Neural cell (in vitro differentiated cells): ENCODE measurements around the gene IFT22. TPM values are rescaled to one million over a fixed set of nuclear protein-coding genes. Genes with fewer than 3 reads are reported as not detected.
"Not testable (repeated sequence)": the region's sequence is repeated elsewhere in the genome, so short reads cannot be mapped to it uniquely, and the experiment has no call there.

Source experiments
- H2AFZ ChIP-seq: fragments of 200-600, 300-800 bp; sonication (generic), shearing (Covaris generic); 2 replicates; pipeline ENCODE4 v1.6.0; 2014; ENCODE audit warnings: low read depth, mild to moderate bottlenecking, antibody characterized with exemption, low read length, moderate library complexity
- H3F3A ChIP-seq: fragments of 200-600 bp; shearing (Covaris generic); 2 replicates; pipeline ENCODE4 v1.6.1; 2016; ENCODE audit warnings: mild to moderate bottlenecking, moderate library complexity, mixed read lengths, antibody characterized with exemption, low read length; ENCODE audit not compliant: insufficient read depth, poor library complexity, severe bottlenecking
- H3K27ac ChIP-seq: fragments of 200-600, 300-800 bp; sonication (generic), shearing (Covaris generic); 2 replicates; pipeline ENCODE4 v1.5.1; 2014; ENCODE audit warnings: mild to moderate bottlenecking, low read length, moderate library complexity
- H3K27me3 ChIP-seq: fragments of 300-800, 200-600 bp; sonication (generic), shearing (Covaris generic); 2 replicates; pipeline ENCODE4 v1.6.0; 2014; ENCODE audit warnings: mild to moderate bottlenecking, low read depth, low read length, moderate library complexity; ENCODE audit not compliant: insufficient read depth
- H3K36me3 ChIP-seq: fragments of 300-800, 200-600 bp; sonication (generic), shearing (Covaris generic); 2 replicates; pipeline ENCODE4 v1.5.1; 2014; ENCODE audit warnings: mild to moderate bottlenecking, antibody characterized with exemption, low read length, moderate library complexity; ENCODE audit not compliant: insufficient read depth
- H3K4me2 ChIP-seq: fragments of 300-800, 200-600 bp; sonication (generic), shearing (Covaris generic); 2 replicates; pipeline ENCODE4 v1.6.0; 2014; ENCODE audit warnings: mild to moderate bottlenecking, low read length
- H3K4me3 ChIP-seq: fragments of 300-800, 200-600 bp; sonication (generic), shearing (Covaris generic); 2 replicates; pipeline ENCODE4 v1.5.1; 2014; ENCODE audit warnings: mild to moderate bottlenecking, low read length, moderate library complexity
- H3K79me2 ChIP-seq: fragments of 200-600 bp; shearing (Covaris generic); replicated peaks from 2 replicates; pipeline ENCODE4 v1.6.0; 2014; ENCODE audit warnings: mild to moderate bottlenecking, low read length, moderate library complexity; ENCODE audit not compliant: insufficient read depth
- H3K9ac ChIP-seq: fragments of 300-800, 200-600 bp; sonication (generic), shearing (Covaris generic); 2 replicates; pipeline ENCODE4 v1.6.1; 2016; ENCODE audit warnings: mild to moderate bottlenecking, low read length, mixed read lengths
- H3K9me2 ChIP-seq: fragments of 200-600 bp; shearing (Covaris generic); 2 replicates; pipeline ENCODE4 v1.6.1; 2016; ENCODE audit warnings: mild to moderate bottlenecking, low read length, mixed read lengths; ENCODE audit not compliant: insufficient read depth
- H3K9me3 ChIP-seq: fragments of 200-600, 300-800 bp; sonication (generic), shearing (Covaris generic); 2 replicates; pipeline ENCODE4 v1.6.1; 2016; ENCODE audit warnings: mild to moderate bottlenecking, mixed run types, low read length, moderate library complexity, mixed read lengths
- H4K20me1 ChIP-seq: fragments of 200-600 bp; shearing (Covaris generic); 2 replicates; pipeline ENCODE4 v1.6.1; 2016; ENCODE audit warnings: mild to moderate bottlenecking, mixed run types; ENCODE audit not compliant: insufficient read depth
- EP300 ChIP-seq: fragments of 450-650 bp; conservative IDR thresholded peaks from 2 replicates; pipeline ENCODE4 v1.6.1; 2014; ENCODE audit warnings: antibody characterized with exemption, mild to moderate bottlenecking, moderate library complexity; ENCODE audit not compliant: poor library complexity, severe bottlenecking
- EZH2 ChIP-seq: fragments of 200-600, 300-800 bp; shearing (Covaris generic), sonication (generic); IDR thresholded peaks from 2 replicates; pipeline ENCODE4 v1.6.1; 2014; ENCODE audit warnings: antibody characterized with exemption, low read length, borderline replicate concordance, mild to moderate bottlenecking; ENCODE audit not compliant: insufficient read depth, poor library complexity, severe bottlenecking
- MXI1 ChIP-seq: fragments of 450-650 bp; conservative IDR thresholded peaks from 2 replicates; pipeline ENCODE4 v1.6.1; 2014; ENCODE audit warnings: antibody characterized with exemption, mild to moderate bottlenecking; ENCODE audit not compliant: poor library complexity, severe bottlenecking
- POLR2AphosphoS5 ChIP-seq: IDR thresholded peaks from 2 replicates; pipeline ENCODE4 v1.6.1; 2012
- RAD21 ChIP-seq: fragments of 450-650 bp; conservative IDR thresholded peaks from 2 replicates; pipeline ENCODE4 v1.6.1; 2014; ENCODE audit warnings: antibody characterized with exemption, mild to moderate bottlenecking, moderate library complexity
- SMC3 ChIP-seq: fragments of 450-650 bp; conservative IDR thresholded peaks from 2 replicates; pipeline ENCODE4 v1.6.1; 2014; ENCODE audit warnings: antibody characterized with exemption, mild to moderate bottlenecking, moderate library complexity; ENCODE audit not compliant: poor library complexity
- TAF1 ChIP-seq: IDR thresholded peaks from 2 replicates; pipeline ENCODE4 v1.6.1; 2012; ENCODE audit warnings: low read depth
- polyA plus RNA-seq: library from polyadenylated mRNA; depleted of rRNA; stranded (reverse); fragments of >200 nt; gene quantifications from 2 replicates; pipeline ENCODE4 v1.2.3, GENCODE V29; 2014
- TF ChIP-seq, protein P1 (sequence below): IDR thresholded peaks from 2 replicates; pipeline ENCODE4 v1.6.1; 2012; ENCODE audit warnings: borderline replicate concordance
- TF ChIP-seq, protein P2 (sequence below): fragments of 450-650 bp; IDR thresholded peaks from 2 replicates; pipeline ENCODE4 v1.5.1; 2014; ENCODE audit warnings: antibody characterized with exemption, mild to moderate bottlenecking, moderate library complexity; ENCODE audit not compliant: poor library complexity, severe bottlenecking

Gene IFT22
- polyA plus RNA-seq, 1 donor from 2014 or later = 50.9 TPM

DNA sequence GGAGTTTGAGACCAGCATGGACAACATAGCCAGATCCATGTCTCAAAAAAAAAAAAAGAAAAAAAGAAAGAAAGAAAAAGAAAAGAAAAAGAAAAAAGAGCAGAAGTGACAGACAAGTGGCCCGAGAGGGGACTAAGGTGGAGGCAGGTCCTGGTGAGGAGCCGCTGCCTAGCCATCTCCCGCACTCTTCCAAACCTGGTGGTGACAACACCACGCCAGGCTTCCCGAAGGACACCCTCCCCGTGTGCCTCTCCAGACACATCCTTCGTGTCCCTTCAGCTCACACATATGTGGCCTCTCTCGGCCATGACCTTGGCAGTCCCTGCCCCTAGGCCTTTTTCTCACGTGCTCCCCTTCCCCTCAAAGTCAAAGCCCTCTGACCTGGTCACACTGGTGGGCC is 36.4 kb downstream of the IFT22 start:
- no peaks in the 10 kb centered on the region for H3K79me2 ChIP-seq
- H4K20me1 ChIP-seq = no peaks in the 10 kb centered on the region
- H3K36me3 ChIP-seq = no peaks in the 10 kb centered on the region
- no peaks in the 10 kb centered on the region for H3K9me2 ChIP-seq
- H3K27me3 ChIP-seq = no peaks in the 10 kb centered on the region
- no peaks in the 10 kb centered on the region for H3K9me3 ChIP-seq
- no peaks in the 10 kb centered on the region for H3F3A ChIP-seq
- no peak overlapping the region for H3K4me3 ChIP-seq
- no peak overlapping the region for H3K9ac ChIP-seq
- no peak overlapping the region for H3K4me2 ChIP-seq
- H2AFZ ChIP-seq = no peak overlapping the region
- no peak overlapping the region for H3K27ac ChIP-seq
- no peak for TF ChIP-seq TAF1
- no peak for TF ChIP-seq MXI1
- TF ChIP-seq RAD21 = no peak
- no peak for TF ChIP-seq SMC3
- TF ChIP-seq, protein P1, sequence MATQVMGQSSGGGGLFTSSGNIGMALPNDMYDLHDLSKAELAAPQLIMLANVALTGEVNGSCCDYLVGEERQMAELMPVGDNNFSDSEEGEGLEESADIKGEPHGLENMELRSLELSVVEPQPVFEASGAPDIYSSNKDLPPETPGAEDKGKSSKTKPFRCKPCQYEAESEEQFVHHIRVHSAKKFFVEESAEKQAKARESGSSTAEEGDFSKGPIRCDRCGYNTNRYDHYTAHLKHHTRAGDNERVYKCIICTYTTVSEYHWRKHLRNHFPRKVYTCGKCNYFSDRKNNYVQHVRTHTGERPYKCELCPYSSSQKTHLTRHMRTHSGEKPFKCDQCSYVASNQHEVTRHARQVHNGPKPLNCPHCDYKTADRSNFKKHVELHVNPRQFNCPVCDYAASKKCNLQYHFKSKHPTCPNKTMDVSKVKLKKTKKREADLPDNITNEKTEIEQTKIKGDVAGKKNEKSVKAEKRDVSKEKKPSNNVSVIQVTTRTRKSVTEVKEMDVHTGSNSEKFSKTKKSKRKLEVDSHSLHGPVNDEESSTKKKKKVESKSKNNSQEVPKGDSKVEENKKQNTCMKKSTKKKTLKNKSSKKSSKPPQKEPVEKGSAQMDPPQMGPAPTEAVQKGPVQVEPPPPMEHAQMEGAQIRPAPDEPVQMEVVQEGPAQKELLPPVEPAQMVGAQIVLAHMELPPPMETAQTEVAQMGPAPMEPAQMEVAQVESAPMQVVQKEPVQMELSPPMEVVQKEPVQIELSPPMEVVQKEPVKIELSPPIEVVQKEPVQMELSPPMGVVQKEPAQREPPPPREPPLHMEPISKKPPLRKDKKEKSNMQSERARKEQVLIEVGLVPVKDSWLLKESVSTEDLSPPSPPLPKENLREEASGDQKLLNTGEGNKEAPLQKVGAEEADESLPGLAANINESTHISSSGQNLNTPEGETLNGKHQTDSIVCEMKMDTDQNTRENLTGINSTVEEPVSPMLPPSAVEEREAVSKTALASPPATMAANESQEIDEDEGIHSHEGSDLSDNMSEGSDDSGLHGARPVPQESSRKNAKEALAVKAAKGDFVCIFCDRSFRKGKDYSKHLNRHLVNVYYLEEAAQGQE = no peak
- TF ChIP-seq, protein P2, sequence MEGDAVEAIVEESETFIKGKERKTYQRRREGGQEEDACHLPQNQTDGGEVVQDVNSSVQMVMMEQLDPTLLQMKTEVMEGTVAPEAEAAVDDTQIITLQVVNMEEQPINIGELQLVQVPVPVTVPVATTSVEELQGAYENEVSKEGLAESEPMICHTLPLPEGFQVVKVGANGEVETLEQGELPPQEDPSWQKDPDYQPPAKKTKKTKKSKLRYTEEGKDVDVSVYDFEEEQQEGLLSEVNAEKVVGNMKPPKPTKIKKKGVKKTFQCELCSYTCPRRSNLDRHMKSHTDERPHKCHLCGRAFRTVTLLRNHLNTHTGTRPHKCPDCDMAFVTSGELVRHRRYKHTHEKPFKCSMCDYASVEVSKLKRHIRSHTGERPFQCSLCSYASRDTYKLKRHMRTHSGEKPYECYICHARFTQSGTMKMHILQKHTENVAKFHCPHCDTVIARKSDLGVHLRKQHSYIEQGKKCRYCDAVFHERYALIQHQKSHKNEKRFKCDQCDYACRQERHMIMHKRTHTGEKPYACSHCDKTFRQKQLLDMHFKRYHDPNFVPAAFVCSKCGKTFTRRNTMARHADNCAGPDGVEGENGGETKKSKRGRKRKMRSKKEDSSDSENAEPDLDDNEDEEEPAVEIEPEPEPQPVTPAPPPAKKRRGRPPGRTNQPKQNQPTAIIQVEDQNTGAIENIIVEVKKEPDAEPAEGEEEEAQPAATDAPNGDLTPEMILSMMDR = no peak
- TF ChIP-seq POLR2AphosphoS5 = no peak
- no peak for TF ChIP-seq EP300
- no peak for TF ChIP-seq EZH2

DNA sequence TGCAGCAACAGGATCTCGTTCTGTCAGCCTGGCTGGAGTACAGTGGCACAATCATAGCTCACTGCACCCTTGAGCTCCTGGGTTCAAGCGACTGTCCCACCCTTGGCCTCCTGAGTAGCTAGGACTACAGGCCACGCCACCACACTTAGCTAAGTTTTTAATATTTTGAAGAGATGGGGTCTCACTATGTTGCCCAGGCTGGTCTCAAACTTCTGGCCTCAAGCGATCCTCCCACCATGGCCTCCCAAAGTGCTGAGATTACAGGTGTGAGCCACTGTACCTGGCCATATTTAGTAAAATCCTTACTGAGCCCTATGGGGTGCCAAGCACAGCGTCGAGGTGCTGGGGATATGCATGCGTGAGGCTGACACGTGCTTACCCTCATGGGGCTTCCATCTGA is 40.7 kb downstream of the IFT22 start:
- H3K9ac ChIP-seq, H4K20me1 ChIP-seq, H3F3A ChIP-seq: not testable (repeated sequence)

More for the DNA sequence above, 40.7 kb downstream of the IFT22 start:
- H3K27ac ChIP-seq, H3K79me2 ChIP-seq, H3K27me3 ChIP-seq, H3K36me3 ChIP-seq, H3K4me3 ChIP-seq, H3K9me3 ChIP-seq, H3K9me2 ChIP-seq, H2AFZ ChIP-seq, H3K4me2 ChIP-seq: not testable (repeated sequence)
